HepG2 (cell line): ENCODE results near the gene ALDOA. TPM values are rescaled to one million over a fixed set of nuclear protein-coding genes. Genes with fewer than 3 reads are reported as not detected.

Experiments
- DPF2 ChIP-seq: sonication (generic); formaldehyde crosslinking; IDR thresholded peaks from 2 replicates; pipeline ENCODE4 v1.4.0; 2020; ENCODE audit warnings: mild to moderate bottlenecking, low read depth, missing genetic modification reagents, borderline replicate concordance
- HNF1B ChIP-seq: sonication (generic); formaldehyde crosslinking; IDR thresholded peaks from 2 replicates; pipeline ENCODE4 v1.5.1; 2020; ENCODE audit warnings: mild to moderate bottlenecking, moderate library complexity, missing genetic modification reagents
- KAT2B ChIP-seq: fragments of 150-350 bp; IDR thresholded peaks from 2 replicates; pipeline ENCODE4 v1.6.1; 2014; ENCODE audit warnings: low read depth, low read length, borderline replicate concordance
- MLX ChIP-seq: IDR thresholded peaks from 2 replicates; pipeline ENCODE4 v1.6.1; 2016
- NFKB2 ChIP-seq: sonication (generic); formaldehyde crosslinking; IDR thresholded peaks from 2 replicates; pipeline ENCODE4 v1.4.0; 2020; ENCODE audit warnings: missing genetic modification reagents, borderline replicate concordance
- PHF21A ChIP-seq: sonication (generic); formaldehyde crosslinking; IDR thresholded peaks from 2 replicates; pipeline ENCODE4 v1.5.0; 2020; ENCODE audit warnings: mild to moderate bottlenecking, missing genetic modification reagents
- TCF7L2 ChIP-seq: IDR thresholded peaks from 2 replicates; pipeline ENCODE4 v1.6.1; 2011; ENCODE audit warnings: mild to moderate bottlenecking, low read depth, low read length, moderate library complexity
- ZBTB42 ChIP-seq: sonication (generic); formaldehyde crosslinking; IDR thresholded peaks from 2 replicates; pipeline ENCODE4 v1.5.0; 2020; ENCODE audit warnings: mild to moderate bottlenecking, missing genetic modification reagents
- ZFP90 ChIP-seq: sonication (generic); formaldehyde crosslinking; IDR thresholded peaks from 2 replicates; pipeline ENCODE4 v1.8.0; 2022; ENCODE audit warnings: missing genetic modification reagents, mild to moderate bottlenecking, inconsistent platforms, borderline replicate concordance
- ZNF276 ChIP-seq: sonication (generic); formaldehyde crosslinking; IDR thresholded peaks from 2 replicates; pipeline ENCODE4 v1.4.0; 2020; ENCODE audit warnings: mild to moderate bottlenecking, low read depth, missing genetic modification reagents
- ZNF572 ChIP-seq: sonication (generic); formaldehyde crosslinking; IDR thresholded peaks from 2 replicates; pipeline ENCODE4 v1.5.1; 2020; ENCODE audit warnings: mild to moderate bottlenecking, missing genetic modification reagents
- ZNF589 ChIP-seq: sonication (generic); formaldehyde crosslinking; conservative IDR thresholded peaks from 2 replicates; pipeline ENCODE4 v1.8.0; 2022; ENCODE audit warnings: mild to moderate bottlenecking, moderate library complexity, missing genetic modification reagents
- ZNF639 ChIP-seq: conservative IDR thresholded peaks from 2 replicates; pipeline ENCODE4 v1.6.1; 2018; ENCODE audit warnings: missing genetic modification reagents
- polyA plus RNA-seq, 8 experiments: library from polyadenylated mRNA; depleted of rRNA in 3 of 8; stranded (reverse) in 7 of 8; unstranded in 1 of 8; fragments of >200 nt; fragmentation: Illumina TruSeq in 4 of 8; extraction: Trizol in 4 of 8; gene quantifications; 2 replicates each; pipeline versions ENCODE4 v1.2.1 to v1.2.3, GENCODE V29; 2011 to 2016; ENCODE audit warnings: low read depth in 4 of 8, missing spikeins in 1 of 8, mixed read lengths in 1 of 8; ENCODE audit not compliant: insufficient read depth in 1 of 8
- total RNA-seq, 5 experiments: library from RNA; depleted of rRNA; stranded (reverse); fragments of >200 nt; fragmentation: Illumina TruSeq; extraction: Trizol; gene quantifications; 2 replicates each; pipeline ENCODE4 v1.2.3, GENCODE V29; 2016; ENCODE audit warnings: low read depth in 1 of 5
- TF ChIP-seq, protein P1 (sequence below): sonication (generic); formaldehyde crosslinking; IDR thresholded peaks from 2 replicates; pipeline ENCODE4 v1.9.0; 2022; ENCODE audit warnings: missing genetic modification reagents, mild to moderate bottlenecking, borderline replicate concordance
- TF ChIP-seq, protein P2 (sequence below): sonication (generic); formaldehyde crosslinking; IDR thresholded peaks from 2 replicates; pipeline ENCODE4 v1.4.0; 2020; ENCODE audit warnings: missing genetic modification reagents, borderline replicate concordance

ALDOA gene
- total and polyA plus RNA-seq, 2 of the 13 experiments (the other 11 are each of a cell fraction or from before 2014, with no cell fraction given), result 925 to 1,884 TPM

DNA sequence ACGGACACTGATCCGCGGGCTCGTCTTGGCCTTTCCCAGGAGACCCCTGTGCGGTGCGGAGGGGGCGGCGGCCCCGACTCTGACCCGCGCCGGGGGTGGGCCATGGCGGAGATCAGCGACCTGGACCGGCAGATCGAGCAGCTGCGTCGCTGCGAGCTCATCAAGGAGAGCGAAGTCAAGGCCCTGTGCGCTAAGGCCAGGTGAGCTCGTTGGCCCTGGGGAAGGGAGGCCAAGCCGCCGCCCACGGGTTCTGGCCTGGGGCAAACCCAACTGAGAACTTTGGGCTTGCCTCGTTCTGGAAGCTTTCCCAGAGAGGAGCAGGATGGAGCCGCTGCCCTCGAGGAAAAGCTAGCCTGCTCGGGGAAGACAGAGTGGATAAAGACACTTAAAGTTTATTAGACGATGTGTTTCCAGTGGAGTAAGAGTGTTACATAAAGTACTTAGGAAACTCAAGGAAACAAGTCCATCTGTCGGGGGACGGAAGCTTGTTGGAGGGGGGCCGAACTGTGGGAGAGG, 10.8 kb downstream of the ALDOA start (continued):
- TF ChIP-seq ZNF276, result 0 out of 2 replicates have a peak, but pooled peaks have one; percentile 41
- TF ChIP-seq NFKB2, result peak; percentile 62; the same call in 1 of the 2 replicates
- TF ChIP-seq ZFP90 (CRISPR knock-in tag), result no peak
- TF ChIP-seq PHF21A (CRISPR knock-in tag), result no peak
- TF ChIP-seq ZBTB42 (CRISPR knock-in tag), result 0 out of 2 replicates have a peak, but pooled peaks have one; percentile 10
- no peak for TF ChIP-seq DPF2
- no peak for TF ChIP-seq ZNF589
- TF ChIP-seq ZNF572 (CRISPR knock-in tag), result peak; percentile 97
- TF ChIP-seq HNF1B (CRISPR knock-in tag), result peak; percentile 52; the same call in 1 of the 2 replicates
- TF ChIP-seq, protein P1, sequence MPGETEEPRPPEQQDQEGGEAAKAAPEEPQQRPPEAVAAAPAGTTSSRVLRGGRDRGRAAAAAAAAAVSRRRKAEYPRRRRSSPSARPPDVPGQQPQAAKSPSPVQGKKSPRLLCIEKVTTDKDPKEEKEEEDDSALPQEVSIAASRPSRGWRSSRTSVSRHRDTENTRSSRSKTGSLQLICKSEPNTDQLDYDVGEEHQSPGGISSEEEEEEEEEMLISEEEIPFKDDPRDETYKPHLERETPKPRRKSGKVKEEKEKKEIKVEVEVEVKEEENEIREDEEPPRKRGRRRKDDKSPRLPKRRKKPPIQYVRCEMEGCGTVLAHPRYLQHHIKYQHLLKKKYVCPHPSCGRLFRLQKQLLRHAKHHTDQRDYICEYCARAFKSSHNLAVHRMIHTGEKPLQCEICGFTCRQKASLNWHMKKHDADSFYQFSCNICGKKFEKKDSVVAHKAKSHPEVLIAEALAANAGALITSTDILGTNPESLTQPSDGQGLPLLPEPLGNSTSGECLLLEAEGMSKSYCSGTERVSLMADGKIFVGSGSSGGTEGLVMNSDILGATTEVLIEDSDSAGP (CRISPR knock-in tag), result 0 out of 2 replicates have a peak, but pooled peaks have one; percentile 13
- no peak for TF ChIP-seq ZNF639
- TF ChIP-seq TCF7L2, result no peak
- TF ChIP-seq KAT2B, result no peak
- TF ChIP-seq MLX (CRISPR knock-in tag), result no peak
- TF ChIP-seq, protein P2, sequence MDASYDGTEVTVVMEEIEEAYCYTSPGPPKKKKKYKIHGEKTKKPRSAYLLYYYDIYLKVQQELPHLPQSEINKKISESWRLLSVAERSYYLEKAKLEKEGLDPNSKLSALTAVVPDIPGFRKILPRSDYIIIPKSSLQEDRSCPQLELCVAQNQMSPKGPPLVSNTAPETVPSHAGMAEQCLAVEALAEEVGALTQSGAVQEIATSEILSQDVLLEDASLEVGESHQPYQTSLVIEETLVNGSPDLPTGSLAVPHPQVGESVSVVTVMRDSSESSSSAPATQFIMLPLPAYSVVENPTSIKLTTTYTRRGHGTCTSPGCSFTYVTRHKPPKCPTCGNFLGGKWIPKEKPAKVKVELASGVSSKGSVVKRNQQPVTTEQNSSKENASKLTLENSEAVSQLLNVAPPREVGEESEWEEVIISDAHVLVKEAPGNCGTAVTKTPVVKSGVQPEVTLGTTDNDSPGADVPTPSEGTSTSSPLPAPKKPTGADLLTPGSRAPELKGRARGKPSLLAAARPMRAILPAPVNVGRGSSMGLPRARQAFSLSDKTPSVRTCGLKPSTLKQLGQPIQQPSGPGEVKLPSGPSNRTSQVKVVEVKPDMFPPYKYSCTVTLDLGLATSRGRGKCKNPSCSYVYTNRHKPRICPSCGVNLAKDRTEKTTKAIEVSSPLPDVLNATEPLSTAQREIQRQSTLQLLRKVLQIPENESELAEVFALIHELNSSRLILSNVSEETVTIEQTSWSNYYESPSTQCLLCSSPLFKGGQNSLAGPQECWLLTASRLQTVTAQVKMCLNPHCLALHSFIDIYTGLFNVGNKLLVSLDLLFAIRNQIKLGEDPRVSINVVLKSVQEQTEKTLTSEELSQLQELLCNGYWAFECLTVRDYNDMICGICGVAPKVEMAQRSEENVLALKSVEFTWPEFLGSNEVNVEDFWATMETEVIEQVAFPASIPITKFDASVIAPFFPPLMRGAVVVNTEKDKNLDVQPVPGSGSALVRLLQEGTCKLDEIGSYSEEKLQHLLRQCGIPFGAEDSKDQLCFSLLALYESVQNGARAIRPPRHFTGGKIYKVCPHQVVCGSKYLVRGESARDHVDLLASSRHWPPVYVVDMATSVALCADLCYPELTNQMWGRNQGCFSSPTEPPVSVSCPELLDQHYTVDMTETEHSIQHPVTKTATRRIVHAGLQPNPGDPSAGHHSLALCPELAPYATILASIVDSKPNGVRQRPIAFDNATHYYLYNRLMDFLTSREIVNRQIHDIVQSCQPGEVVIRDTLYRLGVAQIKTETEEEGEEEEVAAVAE (CRISPR knock-in tag), result no peak
